Stimulated activated CD8-positive, alpha-beta memory T cell treated with anti-CD3 and anti-CD28 coated beads, Interleukin-4, amount 100 ng/mL, for 24 hours (primary cell): ENCODE measurements around the gene SLC27A1.
A peak's percentile ranks its signal among the peaks of the same experiment; 100 is the strongest.
"Not testable (repeated sequence)": the region's sequence is repeated elsewhere in the genome, so short reads cannot be mapped to it uniquely, and the experiment has no call there.

ENCODE experiments used
- DNase-seq: peaks from one replicate; pipeline ENCODE4 v3.0.0-alpha.2; 2020; ENCODE audit warnings: low read depth

Gene SLC27A1

DNA sequence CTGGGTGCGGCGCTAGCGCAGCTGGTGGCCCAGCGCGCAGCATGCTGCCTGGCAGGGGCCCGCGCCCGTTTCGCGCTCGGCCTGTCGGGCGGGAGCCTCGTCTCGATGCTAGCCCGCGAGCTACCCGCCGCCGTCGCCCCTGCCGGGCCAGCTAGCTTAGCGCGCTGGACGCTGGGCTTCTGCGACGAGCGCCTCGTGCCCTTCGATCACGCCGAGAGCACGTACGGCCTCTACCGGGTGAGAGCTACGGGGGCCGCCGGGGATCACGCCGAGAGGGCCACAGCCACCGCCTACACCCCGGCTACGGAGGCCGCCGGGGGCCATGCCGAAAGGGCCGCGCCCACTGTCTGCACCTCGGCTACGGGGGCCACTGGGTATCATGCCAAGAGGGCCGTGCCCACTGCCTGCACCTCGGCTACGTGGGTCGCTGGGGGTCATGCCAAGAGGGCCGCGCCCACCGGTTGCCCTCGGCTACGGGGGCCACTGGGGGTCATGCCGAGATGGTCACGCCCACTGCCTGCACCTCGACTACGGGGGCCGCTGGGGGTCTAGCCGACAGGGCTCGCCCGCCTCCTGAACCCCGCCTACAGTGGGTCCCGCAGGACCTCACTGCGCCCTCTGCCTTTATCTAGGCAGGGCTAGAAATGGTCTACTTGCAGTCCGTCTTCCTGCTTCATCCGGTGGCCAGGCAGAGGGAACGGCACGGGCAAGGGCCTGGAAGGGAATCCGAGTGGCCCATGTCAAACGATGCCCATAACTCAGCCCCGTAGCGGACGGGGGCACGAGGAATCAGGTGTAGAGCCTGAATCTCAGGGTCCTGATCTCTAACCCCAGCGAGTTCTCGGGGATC, 41.6 kb downstream of the SLC27A1 start:
- DNase-seq: peak; percentile 76

DNA sequence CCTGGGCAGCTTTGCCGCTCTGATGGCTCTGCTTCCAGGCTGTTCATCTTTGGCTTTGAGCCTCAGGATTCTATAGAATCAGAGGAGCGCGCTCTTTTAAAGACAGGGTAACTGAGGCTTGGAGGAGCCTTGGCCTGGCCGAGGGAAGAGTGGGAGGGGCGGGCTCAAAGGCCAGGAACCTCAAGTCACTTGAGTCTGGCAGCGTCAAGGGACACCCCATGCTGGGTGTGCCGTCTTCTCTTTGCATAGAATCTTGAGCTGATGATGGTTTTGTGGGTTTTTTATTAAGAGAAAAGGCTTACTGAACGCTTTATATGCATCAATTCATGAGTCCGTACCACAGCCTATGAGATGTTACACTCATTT, 42.2 kb downstream of the SLC27A1 start:
- no peak for DNase-seq

DNA sequence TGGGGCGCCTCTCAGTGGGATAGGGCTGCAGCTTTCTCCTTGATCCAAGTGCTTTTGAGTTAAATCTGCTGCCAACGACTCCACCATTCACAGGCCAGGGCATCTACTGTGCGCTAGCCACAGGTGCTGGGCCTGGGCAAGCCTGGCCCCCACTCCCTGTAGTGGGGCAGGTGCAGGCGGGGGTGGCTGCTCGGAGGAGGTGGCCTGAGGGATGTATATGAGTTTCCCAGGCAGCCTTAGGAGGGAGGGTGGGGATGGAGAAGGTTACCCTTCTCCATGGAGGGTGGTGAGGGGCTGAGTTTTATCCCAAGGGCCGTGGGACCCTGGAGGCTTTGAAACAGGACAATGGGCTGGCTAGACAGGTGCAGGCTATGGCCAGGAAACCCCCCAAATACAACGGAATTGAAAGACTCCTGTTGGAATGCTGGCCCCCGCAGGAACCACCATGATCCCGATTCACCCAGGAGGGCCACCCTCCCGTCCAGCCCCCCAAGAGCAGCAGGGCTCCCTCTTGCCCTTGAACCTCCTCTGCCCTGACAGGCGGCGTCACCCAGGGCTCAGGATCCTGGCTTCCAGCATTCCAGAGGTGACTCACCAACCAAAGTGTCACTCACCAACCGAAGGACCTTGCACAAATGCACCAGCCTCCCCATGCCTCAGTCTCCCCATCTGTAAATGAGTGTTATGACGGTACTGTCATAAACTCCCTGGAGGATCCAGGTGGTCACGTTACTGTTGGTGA, 45.3 kb downstream of the SLC27A1 start:
- no peak for DNase-seq

DNA sequence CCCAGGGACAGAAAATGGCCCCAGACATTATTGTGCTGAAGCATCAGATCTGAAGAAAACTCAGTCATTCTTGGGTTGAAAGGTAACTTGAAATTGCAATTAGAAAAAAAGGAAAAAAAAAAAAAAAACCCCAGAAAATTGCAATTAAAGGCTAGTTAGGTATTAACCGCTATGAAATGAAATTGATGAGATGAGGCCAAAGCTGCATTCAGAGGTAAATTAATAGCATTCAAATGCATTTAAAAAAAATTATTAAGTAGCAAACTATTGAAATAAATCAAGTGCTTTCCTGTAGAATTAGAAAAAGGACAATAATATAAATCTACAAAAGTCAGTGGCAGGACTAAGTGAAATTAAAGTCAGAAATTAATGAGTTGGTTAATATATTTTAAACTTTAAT, 47.6 kb downstream of the SLC27A1 start:
- no peak for DNase-seq

DNA sequence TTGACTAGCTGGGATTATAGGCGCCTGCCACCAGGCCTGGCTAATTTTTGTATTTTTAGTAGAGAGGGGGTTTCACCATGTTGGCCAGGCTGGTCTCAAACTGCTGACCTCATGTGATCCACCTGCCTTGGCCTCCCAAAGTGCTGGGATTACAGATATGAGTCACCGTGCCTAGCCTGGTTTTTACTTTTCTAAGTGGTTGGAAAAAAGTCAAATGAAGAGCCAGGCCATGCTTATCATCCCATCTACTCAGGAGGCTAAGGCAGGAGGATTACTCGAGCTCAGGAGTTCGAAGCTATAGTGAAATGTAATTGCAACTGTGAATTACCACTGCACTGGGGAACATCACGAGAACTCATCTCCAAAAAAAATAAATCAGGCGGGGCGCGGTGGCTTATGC, 48.3 kb downstream of the SLC27A1 start:
- DNase-seq: not testable (repeated sequence)

DNA sequence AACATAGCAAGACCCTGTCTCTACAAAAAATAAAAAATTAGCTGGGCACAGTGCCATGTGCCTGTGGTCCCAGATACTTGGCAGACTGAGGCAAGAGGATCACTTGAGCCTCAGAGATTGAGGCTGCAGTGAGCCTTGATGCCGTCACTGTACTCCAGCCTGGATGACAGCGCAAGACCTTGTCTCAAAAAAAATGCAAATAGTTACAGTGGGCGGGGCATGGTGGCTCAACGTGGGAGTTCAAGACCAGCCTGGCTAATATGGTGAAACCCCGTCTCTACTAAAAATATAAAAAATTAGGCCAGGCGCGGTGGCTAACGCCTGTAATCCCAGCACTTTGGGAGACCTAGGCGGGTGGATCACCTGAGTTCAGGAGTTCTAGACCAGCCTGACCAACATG, 49.6 kb downstream of the SLC27A1 start:
- no peak for DNase-seq

DNA sequence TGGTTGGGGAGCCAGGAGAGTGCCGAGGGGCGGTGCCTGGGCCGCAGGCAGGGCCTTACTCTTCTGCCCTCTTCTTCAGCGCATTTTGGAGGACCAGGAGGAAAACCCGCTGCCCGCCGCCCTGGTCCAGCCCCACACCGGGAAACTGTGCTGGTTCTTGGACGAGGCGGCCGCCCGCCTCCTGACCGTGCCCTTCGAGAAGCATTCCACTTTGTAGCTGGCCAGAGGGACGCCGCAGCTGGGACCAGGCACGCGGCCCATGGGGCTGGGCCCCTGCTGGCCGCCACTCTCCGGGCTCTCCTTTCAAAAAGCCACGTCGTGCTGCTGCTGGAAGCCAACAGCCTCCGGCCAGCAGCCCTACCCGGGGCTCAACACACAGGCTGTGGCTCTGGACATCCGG, 50.5 kb downstream of the SLC27A1 start:
- no peak for DNase-seq

DNA sequence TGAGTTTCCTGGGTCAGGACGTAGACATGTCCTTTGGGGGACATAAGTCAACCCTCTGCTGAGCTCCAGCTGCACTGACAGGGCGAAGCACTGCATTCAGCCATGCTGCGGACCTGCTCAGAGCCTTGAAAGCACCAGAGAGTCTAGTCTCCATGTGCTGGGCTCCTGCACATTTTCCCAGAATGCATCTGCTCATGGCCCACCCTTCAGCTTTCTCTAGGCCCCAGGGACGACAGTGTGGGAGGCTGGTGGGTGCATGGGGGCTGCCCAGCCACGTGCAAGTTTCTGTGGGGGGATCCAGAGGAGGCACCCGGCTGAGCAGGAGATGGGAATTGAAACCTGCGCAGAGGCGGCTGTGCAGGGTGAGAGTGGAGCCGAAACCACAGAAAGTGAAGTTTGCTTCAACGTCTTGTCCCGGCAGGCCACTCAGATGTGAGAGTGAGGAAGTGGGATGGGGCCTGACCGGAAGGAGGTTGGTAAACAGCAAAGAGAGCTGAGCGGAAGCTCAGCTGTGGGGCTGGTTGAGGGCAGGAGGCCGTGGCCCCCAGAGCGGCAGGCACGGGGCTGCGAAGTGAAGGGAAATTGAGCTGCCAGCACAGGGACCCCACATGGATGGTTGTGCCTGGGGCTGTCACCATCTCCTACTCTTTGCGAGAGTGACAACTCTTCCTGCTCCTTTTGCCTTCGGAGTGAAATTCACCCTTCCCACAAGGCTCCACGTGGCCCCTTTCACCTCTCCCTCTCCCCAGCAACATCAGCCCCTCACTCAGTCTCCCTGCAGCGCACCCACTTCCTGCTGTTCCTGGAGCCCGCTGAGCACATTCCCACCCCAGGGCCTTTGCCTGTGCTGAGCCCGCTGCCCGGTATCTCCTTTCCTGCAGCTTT, 52.9 kb downstream of the SLC27A1 start:
- DNase-seq: peak; percentile 59

DNA sequence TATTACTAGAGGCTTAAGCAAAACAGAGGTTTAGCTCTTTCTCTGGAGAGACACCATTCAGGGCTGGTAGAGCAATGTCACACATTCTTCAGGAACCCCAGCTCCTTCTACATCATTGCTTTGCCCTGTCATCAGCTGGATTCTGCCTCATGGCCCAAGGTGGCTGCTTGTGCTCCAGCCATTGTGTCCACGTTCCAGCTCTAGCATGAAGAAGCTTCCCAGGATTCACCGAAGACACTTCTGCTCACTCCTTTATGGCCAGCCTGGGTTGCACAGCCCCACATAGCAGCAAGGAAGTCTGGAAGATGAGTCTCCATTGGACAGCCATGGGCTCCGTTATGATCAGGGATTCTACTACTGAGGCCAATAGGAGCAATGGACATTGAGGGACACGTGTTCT, 54.3 kb downstream of the SLC27A1 start:
- DNase-seq: no peak

DNA sequence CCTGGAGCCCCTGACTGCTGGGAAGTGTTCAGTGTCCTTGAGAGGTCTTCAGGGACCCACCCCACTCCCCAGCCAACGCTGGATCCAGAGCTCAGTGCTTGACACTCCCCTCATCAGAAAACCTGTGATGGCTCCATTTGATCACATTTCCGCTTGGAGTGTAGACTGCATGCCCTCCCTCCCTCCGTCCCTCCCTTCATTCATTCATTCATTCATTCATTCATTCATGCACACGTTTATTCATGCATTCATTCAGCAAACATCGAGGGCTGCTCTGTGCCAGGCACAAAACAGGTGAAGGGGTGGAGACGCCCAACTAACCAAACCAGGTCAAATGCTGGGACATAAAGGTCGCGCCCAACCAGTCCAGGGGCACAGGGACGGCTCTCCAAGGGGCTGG, 54.8 kb downstream of the SLC27A1 start:
- DNase-seq: no peak

DNA sequence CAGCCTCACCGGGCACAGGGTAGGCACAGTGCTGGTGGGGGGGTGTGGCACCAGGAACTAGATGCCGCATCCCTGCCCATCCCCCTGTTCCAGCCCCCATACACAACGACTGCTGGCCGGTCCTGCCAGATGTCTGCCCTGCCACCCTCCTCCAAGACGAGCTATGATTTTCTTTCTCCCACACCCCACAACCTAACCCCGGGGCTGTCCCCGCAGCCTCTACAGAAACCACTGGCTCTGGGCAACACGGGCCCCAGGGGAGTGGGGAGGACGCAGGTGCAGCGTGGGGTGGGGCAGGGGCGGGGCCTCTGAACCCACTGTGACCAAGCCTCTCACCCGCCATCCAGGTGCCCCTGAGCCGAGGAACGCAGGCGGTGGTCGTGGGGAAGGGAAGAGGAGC, 56.6 kb downstream of the SLC27A1 start:
- DNase-seq: no peak

DNA sequence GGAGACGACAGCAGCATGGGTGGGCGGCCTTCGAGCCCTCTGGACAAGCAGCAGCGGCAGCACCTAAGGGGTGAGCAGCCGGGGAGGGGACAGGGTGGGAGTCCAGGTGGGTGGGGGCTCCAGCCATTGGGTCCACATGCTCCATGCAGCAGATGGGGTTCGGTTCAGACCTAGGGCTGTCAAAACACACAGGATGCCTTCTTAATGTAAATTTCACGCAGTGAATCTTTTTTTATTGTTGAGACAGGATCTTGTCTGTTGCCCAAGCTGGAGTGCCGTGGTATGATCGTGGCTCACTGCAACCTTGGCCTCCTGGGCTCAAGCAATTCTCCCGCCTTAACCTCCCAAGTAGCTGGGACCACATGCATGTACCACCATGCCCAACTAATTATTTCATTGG, 57.0 kb downstream of the SLC27A1 start:
- DNase-seq: no peak

DNA sequence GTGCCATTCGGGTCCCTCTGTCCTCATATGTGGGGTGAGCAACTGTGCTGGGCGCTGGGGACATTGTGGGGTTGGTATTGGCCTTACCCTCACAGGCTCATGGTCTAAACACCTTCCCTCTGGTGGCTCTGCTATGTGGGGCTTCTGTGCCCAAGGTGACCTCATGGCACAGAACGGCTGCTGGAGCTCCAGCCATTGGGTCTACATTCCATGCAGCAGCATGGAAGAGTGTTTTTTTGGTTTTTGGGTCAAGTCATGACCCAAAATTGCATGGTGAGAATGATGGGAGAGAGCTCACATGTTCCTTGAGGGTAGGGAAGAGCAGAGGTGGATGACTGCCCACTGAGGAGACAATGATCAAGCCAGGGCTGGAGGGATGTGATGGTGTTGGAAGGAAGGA, 58.3 kb downstream of the SLC27A1 start:
- DNase-seq: no peak

DNA sequence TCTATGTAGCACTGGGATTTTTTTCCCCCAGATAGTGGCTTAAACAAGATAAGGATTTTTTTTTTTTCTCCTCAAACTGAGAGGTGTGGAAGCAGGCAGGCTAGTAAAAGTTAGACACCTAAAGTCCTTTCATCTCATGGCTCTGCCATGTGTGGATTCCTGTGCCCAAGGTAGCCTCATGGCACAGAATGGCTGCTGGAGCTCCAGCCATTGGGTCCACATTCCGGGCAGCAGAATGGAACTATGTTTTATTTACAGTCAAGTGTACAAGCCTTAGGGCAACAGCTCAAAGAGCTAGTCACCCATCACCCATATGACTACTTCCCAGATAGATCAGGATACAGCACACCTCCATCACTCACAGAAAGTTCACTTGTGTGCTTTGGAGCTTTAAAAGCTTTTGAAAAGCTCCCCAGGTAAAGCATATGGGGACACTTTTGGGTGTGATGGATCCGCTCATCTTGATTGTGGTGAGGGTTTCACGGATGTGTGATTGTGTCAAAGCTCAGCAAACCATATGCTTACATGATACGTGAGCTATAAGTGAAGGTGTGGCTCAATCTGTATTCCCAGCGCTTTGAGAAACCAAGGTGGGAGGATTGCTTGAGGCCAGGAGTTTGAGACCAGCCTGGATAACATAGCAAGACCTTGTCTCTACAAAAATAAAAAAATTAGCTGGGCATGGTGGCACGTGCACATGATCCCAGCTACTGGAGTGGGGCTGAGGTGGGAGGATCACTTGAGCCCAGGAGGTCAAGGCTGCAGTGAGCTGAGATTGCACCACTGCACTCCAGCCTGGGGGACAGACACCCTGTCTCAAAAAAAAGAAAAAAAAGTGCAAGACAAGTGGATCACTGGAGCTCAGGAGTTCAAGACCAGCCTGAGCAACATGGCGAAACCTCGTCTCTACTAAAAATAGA, 59.2 kb downstream of the SLC27A1 start:
- no peak for DNase-seq

DNA sequence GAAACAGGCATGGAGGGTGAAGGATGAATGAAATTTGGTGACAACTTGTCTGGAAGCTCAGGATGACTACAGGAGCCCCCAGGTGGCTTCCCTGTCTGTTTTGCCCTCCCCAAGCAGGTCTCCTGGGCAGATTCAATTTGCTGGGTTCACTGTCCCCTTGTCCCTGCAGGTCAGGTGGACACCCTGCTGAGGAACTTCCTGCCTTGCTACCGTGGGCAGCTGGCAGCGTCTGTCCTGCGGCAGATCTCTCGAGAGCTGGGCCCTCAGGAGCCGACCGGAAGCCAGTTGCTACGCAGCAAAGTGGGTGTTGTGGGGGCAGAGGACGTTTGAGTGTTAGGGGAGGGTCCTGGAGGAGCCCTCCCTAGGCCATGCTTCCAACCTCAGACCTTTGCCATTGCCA, 60.3 kb downstream of the SLC27A1 start:
- DNase-seq: no peak

DNA sequence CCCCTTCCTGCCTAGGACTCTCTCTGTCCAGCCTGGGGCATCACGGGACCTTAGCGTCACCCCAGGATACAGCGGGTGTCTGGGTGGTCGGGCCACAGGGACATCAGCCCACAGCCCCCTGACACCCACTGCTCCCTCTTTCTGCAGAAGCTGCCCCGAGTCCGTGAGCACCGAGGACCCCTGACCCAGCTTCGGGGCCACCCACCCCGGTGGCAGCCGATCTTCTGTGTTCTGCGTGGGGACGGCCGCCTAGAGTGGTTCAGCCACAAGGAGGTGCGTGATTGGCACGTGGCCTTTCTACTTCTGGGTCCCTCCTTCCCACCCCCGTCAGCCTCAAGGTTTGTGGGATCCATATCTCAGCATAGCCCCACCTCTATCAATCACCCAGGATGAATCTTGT, 61.8 kb downstream of the SLC27A1 start:
- DNase-seq: no peak

DNA sequence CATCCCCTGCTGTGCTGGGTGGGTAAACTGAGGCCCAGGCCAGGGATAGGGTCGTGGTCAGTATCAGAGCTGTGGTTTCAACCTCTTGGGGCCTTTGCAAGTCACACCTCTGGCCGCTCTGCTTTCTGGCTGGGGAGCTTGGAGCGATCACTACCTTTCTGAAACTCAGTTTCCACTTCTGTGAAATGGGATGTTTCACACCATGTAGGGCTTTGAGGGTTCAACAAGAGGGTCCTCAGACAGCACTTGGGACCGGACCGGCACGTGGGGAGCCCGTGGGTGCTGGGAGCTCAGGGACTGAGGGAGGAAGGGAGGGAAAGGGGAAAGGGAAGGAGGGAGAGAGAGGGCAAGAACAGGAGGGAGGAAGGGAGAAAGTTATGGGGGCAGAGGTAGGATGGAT, 62.2 kb downstream of the SLC27A1 start:
- DNase-seq: no peak

DNA sequence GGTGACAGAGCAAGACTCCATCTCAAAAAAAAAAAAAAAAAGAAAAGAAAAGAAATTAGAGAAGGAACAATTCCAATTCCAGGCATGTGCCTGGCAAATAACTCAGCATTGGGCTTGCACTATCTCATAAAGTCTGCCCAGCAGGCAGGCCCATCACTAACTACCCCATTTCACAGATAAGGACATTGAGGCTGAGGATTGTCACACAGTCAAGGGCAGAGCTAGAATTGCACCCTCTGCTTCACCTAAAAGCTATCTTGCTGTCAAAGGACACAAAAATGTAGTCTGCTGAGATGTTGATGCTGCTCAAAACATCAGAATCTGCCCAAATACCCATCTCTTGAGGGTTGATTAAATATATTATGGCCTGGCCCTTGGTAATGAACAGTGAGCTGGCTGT, 64.4 kb downstream of the SLC27A1 start:
- DNase-seq: no peak

DNA sequence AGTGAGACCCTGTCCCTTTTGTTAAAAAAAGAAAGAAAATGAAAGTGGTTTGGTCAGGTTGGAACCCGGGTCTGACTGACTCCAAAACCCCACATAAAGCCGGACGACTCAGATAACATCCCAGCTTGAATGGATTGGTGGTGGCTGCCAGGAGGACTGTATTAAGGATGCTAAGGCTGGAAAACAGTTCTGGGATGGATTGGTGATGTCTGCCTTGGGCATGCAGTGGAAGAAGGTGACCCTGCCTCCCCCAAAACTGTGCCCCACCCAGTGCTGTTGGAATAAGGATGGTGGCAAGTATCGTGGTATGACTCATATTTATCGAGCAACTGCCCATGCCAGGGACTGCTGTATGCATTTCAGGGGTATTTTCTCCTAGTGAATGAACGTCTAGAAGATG, 66.6 kb downstream of the SLC27A1 start:
- DNase-seq: no peak

DNA sequence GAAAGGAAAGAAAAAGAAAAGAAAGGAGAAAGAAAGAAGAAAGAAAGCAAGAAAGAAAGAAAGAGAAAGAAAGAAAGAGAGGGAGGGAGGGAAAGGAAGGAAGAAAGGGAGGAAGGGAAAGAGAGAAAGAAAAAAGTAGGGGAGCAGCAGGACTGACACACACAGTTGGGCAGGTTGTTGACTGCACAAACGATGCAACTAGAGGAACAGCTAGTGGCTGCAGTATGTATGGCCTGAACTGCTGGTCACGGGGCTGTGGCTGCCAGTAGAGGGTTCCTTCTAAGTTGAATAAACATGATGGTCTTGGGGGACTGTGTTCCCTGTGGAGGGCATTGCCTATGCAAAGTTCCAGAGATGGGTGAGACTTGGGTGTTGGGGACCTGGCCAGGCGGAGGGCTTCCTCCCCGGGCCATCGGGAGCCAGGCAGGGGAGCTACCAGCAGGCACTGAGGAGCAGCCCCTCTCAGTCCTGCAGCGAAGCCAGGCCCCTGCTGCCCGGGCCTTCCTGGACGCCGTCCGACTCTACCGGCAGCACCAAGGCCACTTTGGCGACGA, 68.4 kb downstream of the SLC27A1 start:
- DNase-seq: no peak
